GM23248 (cell line): ENCODE results near the gene GPR31.

ENCODE experiments used
- EZH2 ChIP-seq: fragments of 200-600 bp; sonication (generic); IDR thresholded peaks from 2 replicates; pipeline ENCODE4 v1.6.1; 2018; ENCODE audit warnings: antibody characterized with exemption, mild to moderate bottlenecking; ENCODE audit not compliant: insufficient read depth, poor library complexity, severe bottlenecking
- EZH2phosphoT487 ChIP-seq: fragments of 200-600 bp; sonication (generic); IDR thresholded peaks from 2 replicates; pipeline ENCODE4 v1.6.1; 2018; ENCODE audit warnings: antibody characterized with exemption, moderate library complexity, mild to moderate bottlenecking, low read depth; ENCODE audit not compliant: insufficient read depth

- TF ChIP-seq EZH2 (no peak), EZH2phosphoT487 (no peak)
Observed at GRCh38 chr6:167148021-167148420, 9.8 kb downstream of the GPR31 start.
